WI38 (cell line): ENCODE data around the gene BCL2.

Experiments used
- H3K4me3 ChIP-seq: 2 replicates; pipeline ENCODE4 v1.5.1; 2011; ENCODE audit warnings: low read depth, mild to moderate bottlenecking, control low read depth, low read length
- TF ChIP-seq, protein P1 (sequence below): IDR thresholded peaks from 2 replicates; pipeline ENCODE4 v1.5.1; 2012; ENCODE audit warnings: low read depth, mild to moderate bottlenecking, control low read depth, low read length

Gene BCL2

GRCh38 chr18:63182310-63182772 is 137.2 kb downstream of the BCL2 start:
- TF ChIP-seq, protein P1, sequence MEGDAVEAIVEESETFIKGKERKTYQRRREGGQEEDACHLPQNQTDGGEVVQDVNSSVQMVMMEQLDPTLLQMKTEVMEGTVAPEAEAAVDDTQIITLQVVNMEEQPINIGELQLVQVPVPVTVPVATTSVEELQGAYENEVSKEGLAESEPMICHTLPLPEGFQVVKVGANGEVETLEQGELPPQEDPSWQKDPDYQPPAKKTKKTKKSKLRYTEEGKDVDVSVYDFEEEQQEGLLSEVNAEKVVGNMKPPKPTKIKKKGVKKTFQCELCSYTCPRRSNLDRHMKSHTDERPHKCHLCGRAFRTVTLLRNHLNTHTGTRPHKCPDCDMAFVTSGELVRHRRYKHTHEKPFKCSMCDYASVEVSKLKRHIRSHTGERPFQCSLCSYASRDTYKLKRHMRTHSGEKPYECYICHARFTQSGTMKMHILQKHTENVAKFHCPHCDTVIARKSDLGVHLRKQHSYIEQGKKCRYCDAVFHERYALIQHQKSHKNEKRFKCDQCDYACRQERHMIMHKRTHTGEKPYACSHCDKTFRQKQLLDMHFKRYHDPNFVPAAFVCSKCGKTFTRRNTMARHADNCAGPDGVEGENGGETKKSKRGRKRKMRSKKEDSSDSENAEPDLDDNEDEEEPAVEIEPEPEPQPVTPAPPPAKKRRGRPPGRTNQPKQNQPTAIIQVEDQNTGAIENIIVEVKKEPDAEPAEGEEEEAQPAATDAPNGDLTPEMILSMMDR, result no peak
- H3K4me3 ChIP-seq, result no peak overlapping the region

DNA sequence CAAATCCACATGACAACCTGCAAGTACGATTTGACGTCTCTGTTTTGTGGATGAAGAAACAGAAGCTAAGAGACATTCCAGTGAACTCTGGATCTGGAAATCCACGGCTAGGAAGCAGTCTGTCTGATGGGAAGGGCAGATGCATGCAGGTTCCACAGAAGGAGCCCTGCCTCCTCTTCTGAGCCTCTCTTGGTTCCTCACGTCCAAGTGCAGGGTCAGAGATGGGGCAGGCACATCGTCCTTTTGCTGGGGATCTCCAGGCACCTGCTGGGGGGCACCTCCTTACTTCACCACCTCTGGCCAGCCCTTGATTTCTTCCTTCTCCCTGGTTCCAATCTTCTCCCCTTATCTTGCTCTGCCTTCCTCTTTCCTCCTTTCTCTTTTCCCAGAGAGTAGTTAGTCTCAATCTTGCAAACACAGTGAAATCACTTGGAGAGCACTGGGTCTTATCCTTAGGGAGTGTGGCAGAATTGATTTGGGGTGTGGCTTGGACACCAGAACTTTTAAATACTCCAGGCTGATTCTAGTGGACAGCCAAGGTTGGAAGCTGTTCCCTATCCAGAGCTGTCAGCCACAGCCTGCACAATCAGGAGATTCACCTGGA is 137.8 kb downstream of the BCL2 start:
- TF ChIP-seq, protein P1, result no peak
- no peak overlapping the region for H3K4me3 ChIP-seq

GRCh38 chr18:63180971-63181376 is 138.6 kb downstream of the BCL2 start:
- TF ChIP-seq, protein P1, result no peak
- H3K4me3 ChIP-seq, result no peak overlapping the region

- no peak overlapping the region for H3K4me3 ChIP-seq
- TF ChIP-seq, protein P1, result no peak
These were observed 139.2 kb downstream of the BCL2 start for GRCh38 chr18:63180321-63180720.

DNA sequence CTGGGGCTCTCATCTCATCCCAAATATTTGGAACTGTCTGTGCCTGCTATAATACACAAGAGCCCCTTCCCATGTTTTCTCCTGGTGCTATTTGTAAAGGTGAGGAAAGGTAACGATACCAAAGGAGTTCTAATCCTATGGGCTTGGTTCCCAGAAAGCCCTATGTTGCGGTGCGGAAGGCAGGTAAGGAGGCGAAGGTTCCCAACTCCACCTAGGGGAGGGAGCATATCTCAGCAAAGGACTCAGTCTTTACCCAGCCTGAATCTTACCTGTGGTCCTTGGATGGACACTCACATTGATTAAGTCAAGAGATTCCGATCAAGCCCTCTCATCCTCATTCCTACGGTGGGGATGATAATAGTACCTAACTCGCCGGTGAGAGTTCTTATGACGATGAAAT is 140.1 kb downstream of the BCL2 start:
- TF ChIP-seq, protein P1, result no peak
- H3K4me3 ChIP-seq, result no peak overlapping the region

DNA sequence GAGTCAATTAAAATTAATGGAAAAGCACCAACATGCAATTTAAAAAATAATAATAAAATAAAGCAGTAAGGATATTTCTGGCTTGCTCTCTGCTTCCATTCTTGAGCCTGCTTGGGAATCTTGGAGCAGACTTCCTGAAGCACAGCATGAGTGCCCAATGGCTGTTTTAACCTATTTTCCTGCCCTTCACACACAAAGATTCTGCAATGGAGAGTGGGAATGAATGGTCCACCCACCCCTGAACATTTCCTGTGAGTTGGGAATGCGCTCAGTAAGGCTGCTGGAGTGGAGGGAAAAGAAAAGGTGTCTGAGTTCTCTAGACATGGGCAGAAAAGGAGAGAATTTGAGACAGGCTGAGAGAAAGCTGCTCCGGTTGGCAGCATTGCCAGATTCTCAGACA is 140.6 kb downstream of the BCL2 start:
- no peak overlapping the region for H3K4me3 ChIP-seq
- TF ChIP-seq, protein P1, result no peak

DNA sequence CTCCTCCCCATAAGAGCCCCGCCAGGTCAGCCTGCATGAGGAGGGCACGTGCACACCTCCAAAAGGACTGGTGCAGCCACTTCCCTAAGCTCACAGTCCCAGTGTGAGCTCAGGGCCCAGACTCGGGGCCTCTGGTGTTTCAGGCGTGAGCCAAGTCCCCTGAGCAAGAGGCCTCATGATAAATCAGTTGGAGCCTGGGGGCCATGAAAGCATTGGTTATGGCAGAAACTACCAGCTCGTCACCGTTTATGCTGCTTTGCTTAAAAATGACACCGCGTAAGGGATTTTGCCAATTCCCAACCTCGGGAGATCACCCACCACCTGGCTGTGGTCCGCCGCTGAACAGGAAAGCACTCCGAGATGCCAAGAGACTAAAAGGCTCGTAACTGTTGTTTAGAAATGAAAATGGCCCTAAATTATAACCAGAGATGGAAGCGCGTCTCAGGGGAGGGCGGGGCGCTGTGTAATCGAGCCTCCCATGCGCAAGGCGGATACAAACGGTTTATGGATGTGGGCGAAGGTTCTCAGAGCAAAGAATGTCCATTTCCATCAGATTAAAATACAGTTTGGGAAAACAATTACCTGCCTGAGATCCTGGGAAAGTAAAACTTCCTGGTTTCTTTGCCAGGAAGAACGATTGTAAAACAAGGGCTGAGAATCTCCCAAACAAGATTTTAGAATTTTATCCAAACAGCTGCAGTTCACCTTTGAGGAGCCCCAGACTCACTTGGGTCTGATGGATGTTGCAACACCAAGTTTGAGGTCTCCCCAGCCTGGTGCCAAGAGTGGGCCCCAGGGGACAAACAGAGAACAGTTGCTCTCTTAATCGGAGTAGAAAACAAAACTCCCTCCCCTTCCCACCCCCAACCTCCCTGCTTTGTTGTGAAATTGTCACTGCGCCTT is 141.4 kb downstream of the BCL2 start:
- H3K4me3 ChIP-seq, result no peak overlapping the region
- TF ChIP-seq, protein P1, result no peak
